ENCODE measurements around the gene SLC6A13.

- TF ChIP-seq MLX (CRISPR knock-in tag; IDR thresholded peaks at IDR 0.05) (no peak), CTCF (IDR thresholded peaks at IDR 0.05) (no peak), ZNF219 (CRISPR knock-in tag; IDR thresholded peaks at IDR 0.05; ENCODE audit: borderline replicate concordance) (no peak), E2F1 (CRISPR knock-in tag; IDR thresholded peaks at IDR 0.05) (no peak), NFYB (CRISPR knock-in tag; conservative IDR thresholded peaks at IDR 0.05; ENCODE audit: low read depth) (no peak), ZNF512 (CRISPR knock-in tag; IDR thresholded peaks at IDR 0.05; ENCODE audit: borderline replicate concordance) (no peak), ATF1 (CRISPR knock-in tag; IDR thresholded peaks at IDR 0.05) (no peak), HMGXB4 (CRISPR knock-in tag; IDR thresholded peaks at IDR 0.05) (no peak), MAX (CRISPR knock-in tag; IDR thresholded peaks at IDR 0.05) (no peak), SP1 (CRISPR knock-in tag; conservative IDR thresholded peaks at IDR 0.05) (no peak), ELF4 (CRISPR knock-in tag; IDR thresholded peaks at IDR 0.05; ENCODE audit: low read depth) (no peak), ZNF121 (CRISPR knock-in tag; IDR thresholded peaks at IDR 0.05) (no peak)
These were observed 33.0 kb downstream of the SLC6A13 start for GRCh38 chr12:229441-230191.

Data from WTC11 (cell line).